Stimulated activated naive CD4-positive, alpha-beta T cell (primary cell): ENCODE results near the gene SRPK2.
"Not testable (repeated sequence)": the region's sequence is repeated elsewhere in the genome, so short reads cannot be mapped to it uniquely, and the experiment has no call there.

Source experiments
- DNase-seq, 6 experiments: peaks; one replicate each; lab custom pipeline; 2025; lab: John Stamatoyannopoulos, UW

Gene SRPK2

GRCh38 chr7:105388356-105389087 lies at the start of gene SRPK2:
Gene SRPK2, minus strand, starts transcription at chr7:105388921.
- DNase-seq, result peak; percentile 49 to 80 (median 65)

GRCh38 chr7:105438254-105438653 lies 49.5 kb upstream of the SRPK2 start:
- DNase-seq, result no peak

GRCh38 chr7:105437356-105437755 lies 48.6 kb upstream of the SRPK2 start:
- not testable (repeated sequence) for DNase-seq

DNA sequence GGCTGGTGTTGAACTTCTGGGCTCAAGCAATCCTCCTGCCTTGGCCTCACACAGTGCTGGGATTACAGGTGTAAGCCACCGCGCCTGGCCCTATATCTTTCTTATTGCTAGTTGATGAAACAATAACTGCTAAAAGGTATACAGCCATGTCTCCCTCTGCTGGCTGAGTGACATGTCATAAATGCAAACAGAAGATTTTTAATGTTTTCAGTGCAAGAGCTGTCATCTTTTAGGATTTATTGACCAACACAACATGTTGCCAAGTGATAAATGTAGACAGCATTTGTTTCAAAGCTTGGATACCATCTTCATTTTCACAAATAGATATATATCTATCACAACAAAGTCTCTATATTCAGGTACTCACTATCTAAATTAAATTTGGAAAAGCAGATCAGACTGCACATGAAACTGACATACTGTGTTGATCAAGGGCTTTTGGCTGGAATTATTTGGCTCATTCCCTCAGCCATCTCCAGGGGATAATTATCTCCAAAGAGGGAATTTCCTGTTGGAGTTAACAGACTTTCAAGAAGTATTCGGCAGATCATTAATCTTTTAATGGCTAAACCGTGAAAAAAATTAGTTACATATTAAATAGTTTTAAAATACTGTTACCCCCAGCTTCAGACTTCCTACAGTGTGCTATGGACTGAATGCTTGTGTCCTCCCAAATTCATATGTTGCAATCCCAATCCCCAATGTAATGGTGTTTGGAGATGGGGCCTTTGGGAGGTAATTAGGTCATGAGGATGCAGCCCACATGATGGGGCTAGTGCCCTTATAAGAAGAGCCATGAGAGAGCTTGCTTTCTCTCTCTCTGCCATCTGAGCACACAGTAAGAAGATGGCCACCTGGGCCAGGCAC lies 41.3 kb upstream of the SRPK2 start:
- DNase-seq, result peak; percentile 13 to 67 (median 34)

- no peak for DNase-seq
These were observed 38.0 kb upstream of the SRPK2 start for GRCh38 chr7:105426606-105427146.

DNA sequence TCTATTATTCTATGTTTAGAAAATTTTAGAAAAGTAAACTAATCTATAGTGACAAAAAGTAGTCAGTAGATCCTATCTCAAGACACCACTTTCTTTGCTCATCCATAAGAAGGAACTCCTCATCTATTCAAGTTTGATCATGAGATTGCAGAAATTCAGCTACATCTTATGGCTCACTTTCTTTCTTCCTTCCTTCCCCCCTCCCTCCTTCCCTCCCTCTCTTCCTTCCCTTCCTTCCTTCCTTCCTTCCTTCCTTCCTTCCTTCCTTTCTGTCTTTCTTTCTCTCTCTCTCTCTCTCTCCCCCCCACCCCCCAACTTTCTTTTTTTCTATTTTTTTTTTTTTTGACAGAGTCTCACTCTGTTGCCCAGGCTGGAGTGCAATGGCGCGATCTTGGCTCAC lies 35.3 kb upstream of the SRPK2 start:
- DNase-seq, result no peak

DNA sequence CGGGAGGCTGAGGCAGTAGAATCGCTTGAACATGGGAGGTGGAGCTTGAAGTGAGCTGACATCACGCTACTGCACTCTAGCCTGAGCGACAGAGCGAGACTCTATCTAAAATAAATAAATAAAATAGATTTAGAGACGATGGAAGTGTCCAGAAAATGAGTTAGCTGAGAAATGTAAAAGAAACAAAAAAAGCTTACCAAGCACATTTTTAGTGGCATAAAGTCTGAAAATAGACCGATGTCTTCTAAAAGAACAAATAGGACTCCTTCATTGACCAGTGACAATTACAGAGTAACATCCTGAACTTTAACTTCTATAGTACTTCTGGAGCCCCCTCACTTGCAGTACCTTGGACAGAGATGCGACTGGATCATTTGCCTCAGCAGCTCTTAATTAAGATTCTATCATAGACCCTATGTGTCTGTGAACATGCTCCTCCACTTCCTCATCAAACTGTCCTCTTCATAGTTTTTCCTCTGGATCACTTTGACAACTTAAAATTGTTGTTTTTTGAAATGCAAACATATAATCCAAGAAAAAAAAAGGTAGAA lies 25.2 kb upstream of the SRPK2 start:
- DNase-seq, result no peak

DNA sequence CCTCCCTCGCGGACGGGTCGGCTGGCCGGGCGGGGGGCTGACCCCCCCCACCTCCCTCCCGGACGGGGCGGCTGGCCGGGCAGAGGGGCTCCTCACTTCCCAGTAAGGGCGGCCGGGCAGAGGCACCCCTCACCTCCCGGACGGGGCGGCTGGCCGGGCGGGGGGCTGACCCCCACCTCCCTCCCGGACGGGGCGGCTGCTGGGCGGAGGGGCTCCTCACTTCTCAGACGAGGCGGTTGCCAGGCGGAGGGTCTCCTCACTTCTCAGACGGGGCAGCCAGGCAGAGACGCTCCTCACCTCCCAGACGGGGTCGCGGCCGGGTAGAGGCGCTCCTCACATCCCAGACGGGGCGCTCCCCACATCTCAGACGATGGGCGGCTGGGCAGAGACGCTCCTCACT lies 22.1 kb upstream of the SRPK2 start:
- not testable (repeated sequence) for DNase-seq

DNA sequence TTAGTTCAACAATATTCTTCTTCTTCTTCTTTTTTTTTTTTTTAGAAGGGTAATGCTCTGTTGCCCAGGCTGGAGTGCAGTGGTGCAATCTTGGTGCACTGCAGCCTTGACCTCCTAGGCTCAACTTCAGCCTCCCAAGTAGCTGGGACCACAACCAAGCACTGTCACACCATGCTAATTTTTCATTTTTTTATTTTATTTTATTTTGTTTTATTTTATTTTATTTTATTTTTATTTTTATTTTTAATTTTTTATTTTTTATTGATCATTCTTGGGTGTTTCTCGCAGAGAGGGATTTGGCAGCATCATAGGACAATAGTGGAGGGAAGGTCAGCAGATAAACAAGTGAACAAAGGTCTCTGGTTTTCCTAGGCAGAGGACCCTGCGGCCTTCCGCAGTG lies 21.1 kb upstream of the SRPK2 start:
- DNase-seq, result not testable (repeated sequence)

DNA sequence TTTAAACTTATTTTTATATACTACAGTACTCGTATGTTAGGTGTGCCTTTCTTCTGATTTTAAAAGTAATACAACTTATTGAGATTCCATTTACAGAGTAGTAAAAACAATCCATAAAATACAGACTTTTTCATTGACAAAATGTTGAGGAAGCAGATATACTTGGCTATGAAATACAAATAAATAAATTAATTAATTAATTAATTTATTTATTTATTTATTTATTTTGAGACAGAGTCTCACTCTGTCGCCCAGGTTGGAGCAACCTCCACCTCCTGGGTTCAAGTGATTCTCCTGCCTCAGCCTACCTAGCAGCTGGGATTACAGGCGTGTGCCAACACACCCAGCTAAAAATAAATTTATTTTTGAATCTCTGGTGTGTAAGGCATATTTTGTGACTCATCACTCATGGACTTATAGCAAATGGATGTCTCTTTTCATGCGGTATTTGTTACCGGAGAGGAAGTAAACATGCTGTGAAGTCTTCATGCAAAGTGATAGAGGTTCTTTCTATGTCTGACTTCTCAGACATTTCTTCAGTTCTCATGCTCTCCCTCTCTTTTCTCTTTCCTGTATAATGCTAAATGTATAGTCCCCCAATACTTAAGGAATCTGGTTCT lies 20.2 kb upstream of the SRPK2 start:
- no peak for DNase-seq

- DNase-seq, result no peak
These were observed 14.4 kb upstream of the SRPK2 start for GRCh38 chr7:105403128-105403527.

- DNase-seq, result no peak
These were observed 13.7 kb upstream of the SRPK2 start for GRCh38 chr7:105402221-105403095.

- no peak for DNase-seq
These were observed 10.5 kb upstream of the SRPK2 start for GRCh38 chr7:105399043-105399725.

DNA sequence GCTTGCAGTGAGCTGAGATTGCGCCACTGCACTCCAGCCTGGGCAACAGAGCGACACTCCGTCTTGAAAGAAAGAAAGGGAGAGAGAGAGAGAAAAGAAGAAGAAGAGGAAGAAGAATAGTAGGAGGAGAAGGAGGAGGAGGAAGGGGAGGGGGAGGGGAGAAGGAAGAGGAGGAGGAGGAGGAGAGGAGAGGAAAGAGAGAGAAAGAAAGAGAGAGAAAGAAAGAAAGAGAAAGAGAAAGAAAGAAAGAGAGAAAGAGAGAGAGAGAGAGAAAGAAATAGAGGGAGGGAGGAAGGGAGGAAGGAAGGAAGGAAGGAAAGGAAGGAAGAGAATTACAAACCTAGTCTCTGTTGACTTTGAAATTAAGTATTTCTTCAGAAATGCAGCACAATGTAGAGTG lies 7.8 kb upstream of the SRPK2 start:
- no peak for DNase-seq

- no peak for DNase-seq
These were observed 2.7 kb upstream of the SRPK2 start for GRCh38 chr7:105391429-105391828.

GRCh38 chr7:105389889-105390288 lies 1.2 kb upstream of the SRPK2 start:
- no peak for DNase-seq

- peak in 2 of 6 experiments; percentile 25 to 48 for DNase-seq
These were observed 448 bp upstream of the SRPK2 start for GRCh38 chr7:105389088-105389650.

- peak; percentile 20 to 44 (median 32) for DNase-seq
These were observed 989 bp downstream of the SRPK2 start for GRCh38 chr7:105387508-105388355.

- DNase-seq, result no peak
These were observed 10.8 kb downstream of the SRPK2 start for GRCh38 chr7:105377903-105378302.
